Ishikawa (cell line): ENCODE results near the gene PSMB10.

Source experiments
- CEBPB ChIP-seq: IDR thresholded peaks from 2 replicates; pipeline ENCODE4 v1.6.1; 2012
- CREB1 ChIP-seq: IDR thresholded peaks from 2 replicates; pipeline ENCODE4 v1.6.1; 2012; ENCODE audit warnings: low read depth
- EGR1 ChIP-seq: IDR thresholded peaks from 2 replicates; pipeline ENCODE4 v1.6.1; 2012
- EP300 ChIP-seq: IDR thresholded peaks from 2 replicates; pipeline ENCODE4 v1.6.1; 2012; ENCODE audit warnings: borderline replicate concordance
- FOXM1 ChIP-seq: IDR thresholded peaks from 2 replicates; pipeline ENCODE4 v1.6.1; 2012; ENCODE audit warnings: low read depth, borderline replicate concordance
- NFIC ChIP-seq: IDR thresholded peaks from 2 replicates; pipeline ENCODE4 v1.6.1; 2012
- RAD21 ChIP-seq: IDR thresholded peaks from 2 replicates; pipeline ENCODE4 v1.6.1; 2012; ENCODE audit warnings: low read depth
- TAF1 ChIP-seq: IDR thresholded peaks from 2 replicates; pipeline ENCODE4 v1.6.1; 2012; ENCODE audit warnings: low read depth, mild to moderate bottlenecking
- TCF12 ChIP-seq: IDR thresholded peaks from 2 replicates; pipeline ENCODE4 v1.6.1; 2012; ENCODE audit warnings: low read depth
- TEAD4 ChIP-seq: IDR thresholded peaks from 2 replicates; pipeline ENCODE4 v1.6.1; 2012
- YY1 ChIP-seq: IDR thresholded peaks from 2 replicates; pipeline ENCODE4 v1.6.1; 2012; ENCODE audit warnings: low read depth
- ZBTB7A ChIP-seq: IDR thresholded peaks from 2 replicates; pipeline ENCODE4 v1.6.1; 2012; ENCODE audit warnings: low read depth
- TF ChIP-seq, protein P1 (sequence below): IDR thresholded peaks from 2 replicates; pipeline ENCODE4 v1.6.1; 2012
- TF ChIP-seq, protein P2 (sequence below): IDR thresholded peaks from 2 replicates; pipeline ENCODE4 v1.6.1; 2012; ENCODE audit warnings: low read depth, mild to moderate bottlenecking
- TF ChIP-seq, protein P3 (sequence below): IDR thresholded peaks from 2 replicates; pipeline ENCODE4 v1.6.1; 2012

The PSMB10 gene

DNA sequence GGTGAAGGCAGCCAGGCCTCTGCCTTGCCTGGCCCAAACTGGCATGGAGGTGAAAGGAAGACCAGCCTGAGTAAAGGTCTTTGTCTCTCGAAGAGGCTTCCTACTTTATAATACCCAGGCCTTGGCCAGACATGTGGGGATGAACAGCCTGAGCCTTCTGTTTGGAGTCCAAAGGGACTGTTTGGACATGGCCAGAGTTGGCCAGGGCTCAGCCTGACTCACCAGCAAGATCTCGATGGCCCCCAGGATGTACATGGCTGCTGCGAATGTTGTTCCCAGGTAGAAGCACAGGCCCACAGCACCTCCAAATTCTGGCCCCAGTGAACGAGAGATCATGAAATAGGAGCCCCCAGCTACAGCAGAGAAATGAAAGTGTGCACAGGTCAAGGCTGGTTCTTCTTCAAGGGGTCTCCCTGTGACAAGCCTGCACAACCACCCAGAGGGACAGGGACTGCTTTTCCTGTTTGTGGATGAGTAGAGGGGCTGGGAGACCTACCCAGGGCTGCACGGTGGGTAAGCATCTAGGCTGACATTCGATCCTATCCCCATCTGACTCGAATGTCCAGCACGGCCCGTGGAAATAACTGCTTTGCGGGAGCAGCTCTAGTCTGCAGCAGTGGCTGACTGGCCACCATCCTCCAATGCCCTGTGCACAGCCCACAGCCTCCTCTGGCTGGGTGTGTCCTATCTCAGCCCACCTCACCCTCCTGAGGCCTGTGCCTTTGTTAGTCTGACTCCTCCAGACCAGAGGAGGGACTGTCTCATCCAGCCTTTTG, 18.0 kb upstream of the PSMB10 start:
- TF ChIP-seq TAF1 (no peak), ZBTB7A (no peak), NFIC (no peak), CEBPB (no peak)
- TF ChIP-seq, protein P1, sequence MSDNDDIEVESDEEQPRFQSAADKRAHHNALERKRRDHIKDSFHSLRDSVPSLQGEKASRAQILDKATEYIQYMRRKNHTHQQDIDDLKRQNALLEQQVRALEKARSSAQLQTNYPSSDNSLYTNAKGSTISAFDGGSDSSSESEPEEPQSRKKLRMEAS = no peak

DNA sequence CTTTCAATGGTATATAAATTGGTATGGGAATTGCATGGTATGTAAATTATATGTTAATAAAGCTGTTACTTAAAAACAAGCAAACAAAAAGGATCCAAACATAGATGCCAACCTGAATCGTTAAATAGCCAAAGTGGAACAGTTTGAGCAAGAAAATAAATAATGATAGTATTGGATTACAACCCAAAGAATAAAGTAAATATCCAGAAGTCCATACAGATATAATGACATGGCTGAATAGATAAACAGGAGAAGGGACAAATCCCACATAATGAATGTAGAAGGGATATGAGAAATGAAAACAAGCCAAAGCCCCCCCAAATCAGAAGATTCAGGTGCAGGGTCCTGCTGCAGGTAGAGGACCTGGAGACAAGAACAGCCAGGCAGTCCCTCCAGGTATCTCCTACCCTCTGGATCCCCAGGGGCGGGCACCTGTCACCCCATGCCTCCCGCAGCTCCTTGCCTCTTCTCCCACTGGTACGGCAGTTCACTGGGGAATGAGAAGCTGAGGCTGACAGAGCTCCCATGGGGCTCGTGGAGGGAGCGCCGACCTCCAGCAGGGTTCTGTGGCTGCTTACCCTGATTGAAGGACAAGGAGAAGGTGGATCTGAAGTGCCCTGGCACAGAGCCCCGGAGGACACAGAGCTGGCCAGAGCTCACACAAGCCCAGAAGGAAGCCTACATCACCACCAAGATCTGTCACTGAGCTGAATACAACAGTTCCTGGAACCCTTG, 17.2 kb upstream of the PSMB10 start:
- TF ChIP-seq EP300 = no peak

DNA sequence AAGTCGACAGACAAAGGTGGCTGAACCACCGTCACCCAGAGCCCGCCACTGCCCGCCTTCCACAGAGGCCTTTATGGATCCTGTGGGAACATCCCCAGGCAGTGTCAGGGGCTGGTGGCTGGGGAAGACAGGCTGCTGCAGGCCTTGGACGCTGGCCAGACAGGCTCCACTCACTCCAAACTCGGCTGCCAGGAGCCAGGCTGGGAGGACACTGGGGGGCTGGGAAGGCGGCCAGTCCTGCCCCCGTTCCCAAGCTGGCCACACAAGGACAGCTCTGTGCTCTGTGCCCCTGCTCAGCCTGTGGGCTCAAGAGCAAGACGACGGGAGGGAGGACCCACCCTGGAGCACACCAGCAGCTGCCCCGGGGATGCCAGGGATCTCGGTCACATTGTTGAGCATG, 14.8 kb upstream of the PSMB10 start:
- TF ChIP-seq, protein P2, sequence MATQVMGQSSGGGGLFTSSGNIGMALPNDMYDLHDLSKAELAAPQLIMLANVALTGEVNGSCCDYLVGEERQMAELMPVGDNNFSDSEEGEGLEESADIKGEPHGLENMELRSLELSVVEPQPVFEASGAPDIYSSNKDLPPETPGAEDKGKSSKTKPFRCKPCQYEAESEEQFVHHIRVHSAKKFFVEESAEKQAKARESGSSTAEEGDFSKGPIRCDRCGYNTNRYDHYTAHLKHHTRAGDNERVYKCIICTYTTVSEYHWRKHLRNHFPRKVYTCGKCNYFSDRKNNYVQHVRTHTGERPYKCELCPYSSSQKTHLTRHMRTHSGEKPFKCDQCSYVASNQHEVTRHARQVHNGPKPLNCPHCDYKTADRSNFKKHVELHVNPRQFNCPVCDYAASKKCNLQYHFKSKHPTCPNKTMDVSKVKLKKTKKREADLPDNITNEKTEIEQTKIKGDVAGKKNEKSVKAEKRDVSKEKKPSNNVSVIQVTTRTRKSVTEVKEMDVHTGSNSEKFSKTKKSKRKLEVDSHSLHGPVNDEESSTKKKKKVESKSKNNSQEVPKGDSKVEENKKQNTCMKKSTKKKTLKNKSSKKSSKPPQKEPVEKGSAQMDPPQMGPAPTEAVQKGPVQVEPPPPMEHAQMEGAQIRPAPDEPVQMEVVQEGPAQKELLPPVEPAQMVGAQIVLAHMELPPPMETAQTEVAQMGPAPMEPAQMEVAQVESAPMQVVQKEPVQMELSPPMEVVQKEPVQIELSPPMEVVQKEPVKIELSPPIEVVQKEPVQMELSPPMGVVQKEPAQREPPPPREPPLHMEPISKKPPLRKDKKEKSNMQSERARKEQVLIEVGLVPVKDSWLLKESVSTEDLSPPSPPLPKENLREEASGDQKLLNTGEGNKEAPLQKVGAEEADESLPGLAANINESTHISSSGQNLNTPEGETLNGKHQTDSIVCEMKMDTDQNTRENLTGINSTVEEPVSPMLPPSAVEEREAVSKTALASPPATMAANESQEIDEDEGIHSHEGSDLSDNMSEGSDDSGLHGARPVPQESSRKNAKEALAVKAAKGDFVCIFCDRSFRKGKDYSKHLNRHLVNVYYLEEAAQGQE = no peak
- TF ChIP-seq RAD21 (no peak), ZBTB7A (no peak), TCF12 (no peak), CEBPB (no peak), EGR1 (no peak), YY1 (no peak), EP300 (no peak), TAF1 (no peak), NFIC (no peak), CREB1 (no peak), TEAD4 (no peak), FOXM1 (no peak)
- TF ChIP-seq, protein P3, sequence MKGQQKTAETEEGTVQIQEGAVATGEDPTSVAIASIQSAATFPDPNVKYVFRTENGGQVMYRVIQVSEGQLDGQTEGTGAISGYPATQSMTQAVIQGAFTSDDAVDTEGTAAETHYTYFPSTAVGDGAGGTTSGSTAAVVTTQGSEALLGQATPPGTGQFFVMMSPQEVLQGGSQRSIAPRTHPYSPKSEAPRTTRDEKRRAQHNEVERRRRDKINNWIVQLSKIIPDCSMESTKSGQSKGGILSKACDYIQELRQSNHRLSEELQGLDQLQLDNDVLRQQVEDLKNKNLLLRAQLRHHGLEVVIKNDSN = no peak
- TF ChIP-seq, protein P1 = no peak

DNA sequence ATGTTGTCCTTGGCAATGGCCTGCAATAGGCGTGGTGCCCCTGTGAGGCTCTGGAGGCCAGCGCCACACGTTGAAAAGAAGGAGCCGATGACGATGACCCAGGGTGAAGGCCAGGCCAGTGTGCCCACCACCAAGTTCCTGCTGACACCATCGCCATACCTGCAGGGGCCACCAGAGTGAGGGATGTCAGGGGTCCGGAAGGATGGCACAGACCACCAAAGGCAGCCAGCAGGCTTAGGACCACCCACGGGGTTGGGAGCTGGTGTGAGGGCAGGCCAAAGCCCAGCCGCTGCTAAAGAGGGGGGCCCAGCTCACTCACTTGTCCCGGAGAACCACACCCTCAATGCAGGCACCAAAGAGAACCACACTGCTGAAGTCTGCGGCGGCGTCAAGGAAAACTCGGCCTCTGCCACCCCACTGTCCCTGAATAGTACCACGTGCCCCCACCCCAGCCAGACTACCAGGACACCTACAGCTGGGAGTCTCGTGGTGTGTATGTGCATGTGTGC, 13.7 kb upstream of the PSMB10 start:
- TF ChIP-seq, protein P1 = no peak
- no peak for TF ChIP-seq CEBPB

DNA sequence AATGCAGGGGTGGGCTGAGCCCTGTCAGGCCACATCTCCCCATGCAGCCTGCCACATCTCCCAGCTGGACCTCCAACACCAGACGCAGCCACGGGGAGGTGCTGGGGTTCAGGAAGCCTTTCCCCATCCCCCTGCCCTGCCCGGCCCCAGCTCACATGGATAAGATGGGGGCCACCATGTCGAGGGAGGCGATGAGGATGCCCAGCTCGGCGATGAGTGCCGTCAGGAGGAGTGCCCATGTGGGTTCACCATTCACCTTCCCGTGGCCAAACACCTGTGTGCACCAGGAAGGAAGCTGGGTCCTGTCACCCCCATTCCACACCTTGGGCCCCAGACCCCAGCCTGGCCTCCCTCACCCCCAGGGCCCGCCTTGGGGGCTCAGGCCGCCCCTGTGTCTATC, 13.0 kb upstream of the PSMB10 start:
- no peak for TF ChIP-seq CREB1
- TF ChIP-seq RAD21 = no peak
- no peak for TF ChIP-seq YY1
- no peak for TF ChIP-seq NFIC

DNA sequence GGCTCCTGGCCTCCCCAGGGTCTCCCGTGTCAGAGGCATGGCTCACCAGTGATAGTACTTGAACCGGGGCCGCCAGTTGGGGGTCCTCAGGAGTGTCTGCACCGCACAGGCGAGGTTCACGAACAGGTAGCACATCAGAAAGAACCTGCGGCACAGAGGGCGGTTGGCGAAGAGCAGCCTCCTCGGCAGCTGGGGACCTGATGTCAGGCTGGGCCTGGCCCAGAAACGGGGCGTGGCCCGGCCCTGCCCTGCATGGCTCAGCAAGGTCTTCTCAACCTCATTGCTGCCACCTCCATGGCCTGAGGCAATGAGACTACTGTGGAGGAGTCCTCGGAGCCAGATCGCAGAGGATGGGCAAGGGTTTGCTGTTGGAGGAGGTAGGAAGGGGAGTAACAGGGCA, 11.4 kb upstream of the PSMB10 start:
- TF ChIP-seq CEBPB = no peak
- TF ChIP-seq, protein P3 = no peak
- no peak for TF ChIP-seq FOXM1
- no peak for TF ChIP-seq RAD21
- no peak for TF ChIP-seq ZBTB7A
- no peak for TF ChIP-seq CREB1
- no peak for TF ChIP-seq TAF1
- TF ChIP-seq, protein P2 = no peak
- no peak for TF ChIP-seq EGR1
- TF ChIP-seq TCF12 = no peak
- no peak for TF ChIP-seq EP300
- TF ChIP-seq, protein P1 = no peak
- no peak for TF ChIP-seq TEAD4
- no peak for TF ChIP-seq YY1
- TF ChIP-seq NFIC = no peak
